IPS-18a (cell line): Measurements from ENCODE around the gene ATXN1.
"Not testable (repeated sequence)": the region's sequence is repeated elsewhere in the genome, so short reads cannot be mapped to it uniquely, and the experiment has no call there.

Experiments used
- H3K27ac ChIP-seq: one replicate; pipeline ENCODE4 v1.5.1; 2013; ENCODE audit warnings: low read length
- H3K27me3 ChIP-seq: one replicate; pipeline ENCODE4 v1.6.1; 2013; ENCODE audit warnings: mild to moderate bottlenecking, low read length; ENCODE audit not compliant: control insufficient read depth, insufficient read depth
- H3K36me3 ChIP-seq: one replicate; pipeline ENCODE4 v1.6.1; 2013; ENCODE audit warnings: low read depth, low read length; ENCODE audit not compliant: control insufficient read depth
- H3K4me1 ChIP-seq: one replicate; pipeline ENCODE4 v1.6.1; 2013; ENCODE audit warnings: low read depth, low read length; ENCODE audit not compliant: control insufficient read depth
- H3K4me3 ChIP-seq: one replicate; pipeline ENCODE4 v1.5.1; 2013; ENCODE audit warnings: low read length
- H3K9ac ChIP-seq: one replicate; pipeline ENCODE4 v1.6.1; 2013; ENCODE audit warnings: mild to moderate bottlenecking, low read length, moderate library complexity
- H3K9me3 ChIP-seq: one replicate; pipeline ENCODE4 v1.6.1; 2013; ENCODE audit warnings: low read depth, low read length; ENCODE audit not compliant: control insufficient read depth

ATXN1 gene

GRCh38 chr6:16623731-16624130 lies 137.5 kb downstream of the ATXN1 start:
- H3K4me1 ChIP-seq = no peaks in the 10 kb centered on the region
- no peak overlapping the region for H3K4me3 ChIP-seq
- H3K27ac ChIP-seq = no peak overlapping the region
- no peaks in the 10 kb centered on the region for H3K9me3 ChIP-seq
- H3K36me3 ChIP-seq = no peaks in the 10 kb centered on the region
- no peak overlapping the region for H3K9ac ChIP-seq
- H3K27me3 ChIP-seq = no peaks in the 10 kb centered on the region

DNA sequence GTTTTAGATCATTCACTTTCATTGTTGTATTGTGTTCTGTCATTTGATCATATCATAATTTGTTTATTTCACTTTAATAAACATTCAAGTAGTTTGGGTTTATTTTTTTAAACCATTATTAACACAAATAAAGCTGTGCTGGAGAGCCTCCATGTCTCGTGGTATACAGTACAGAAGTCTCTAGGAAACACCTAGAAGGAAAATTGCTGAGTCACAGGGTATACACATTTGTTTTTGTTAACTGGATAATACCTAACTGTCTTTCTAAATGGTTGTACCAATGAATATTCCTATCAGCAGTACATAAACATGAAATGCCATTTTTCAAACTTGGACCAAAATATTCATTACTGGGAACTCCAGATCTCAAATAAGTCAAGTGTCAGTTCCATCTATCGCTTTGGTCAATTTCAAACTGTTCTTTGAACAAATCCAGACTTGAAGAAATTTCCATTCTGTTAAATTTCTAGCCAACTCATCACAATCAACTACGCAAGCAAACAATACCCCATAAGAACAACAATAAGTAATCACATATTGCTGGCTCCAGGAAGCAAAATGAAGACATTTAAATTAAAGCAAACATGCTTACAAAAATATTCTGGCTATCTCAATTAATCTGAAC lies 138.1 kb downstream of the ATXN1 start:
- no peaks in the 10 kb centered on the region for H3K27me3 ChIP-seq
- H3K27ac ChIP-seq = no peak overlapping the region
- no peaks in the 10 kb centered on the region for H3K9me3 ChIP-seq
- no peak overlapping the region for H3K9ac ChIP-seq
- no peak overlapping the region for H3K4me3 ChIP-seq
- H3K4me1 ChIP-seq = no peaks in the 10 kb centered on the region
- no peaks in the 10 kb centered on the region for H3K36me3 ChIP-seq

GRCh38 chr6:16622193-16622592 lies 139.1 kb downstream of the ATXN1 start:
- H3K4me1 ChIP-seq = no peaks in the 10 kb centered on the region
- no peaks in the 10 kb centered on the region for H3K9me3 ChIP-seq
- no peak overlapping the region for H3K4me3 ChIP-seq
- H3K9ac ChIP-seq = no peak overlapping the region
- no peaks in the 10 kb centered on the region for H3K27me3 ChIP-seq
- H3K27ac ChIP-seq = no peak overlapping the region
- no peaks in the 10 kb centered on the region for H3K36me3 ChIP-seq

DNA sequence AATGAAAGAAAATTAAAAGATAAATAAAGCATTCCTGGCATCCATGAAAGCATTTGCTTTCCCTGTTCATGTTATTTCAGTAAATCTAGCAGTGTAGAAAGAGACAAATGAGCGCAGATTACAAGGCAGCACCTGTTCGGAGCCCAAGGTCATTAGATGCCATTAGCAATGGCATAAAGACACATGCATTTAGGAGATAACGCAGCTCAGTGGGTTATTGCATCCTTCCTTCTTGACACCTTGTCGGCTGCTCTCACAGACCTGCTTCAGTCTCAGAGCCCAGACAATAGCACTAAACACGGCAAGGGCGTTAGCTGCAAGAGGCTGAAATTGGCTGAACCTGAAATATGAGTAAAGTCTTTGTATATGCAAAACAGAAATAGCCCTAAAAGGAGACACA lies 140.3 kb downstream of the ATXN1 start:
- no peak overlapping the region for H3K9ac ChIP-seq
- no peaks in the 10 kb centered on the region for H3K36me3 ChIP-seq
- H3K27ac ChIP-seq = no peak overlapping the region

DNA sequence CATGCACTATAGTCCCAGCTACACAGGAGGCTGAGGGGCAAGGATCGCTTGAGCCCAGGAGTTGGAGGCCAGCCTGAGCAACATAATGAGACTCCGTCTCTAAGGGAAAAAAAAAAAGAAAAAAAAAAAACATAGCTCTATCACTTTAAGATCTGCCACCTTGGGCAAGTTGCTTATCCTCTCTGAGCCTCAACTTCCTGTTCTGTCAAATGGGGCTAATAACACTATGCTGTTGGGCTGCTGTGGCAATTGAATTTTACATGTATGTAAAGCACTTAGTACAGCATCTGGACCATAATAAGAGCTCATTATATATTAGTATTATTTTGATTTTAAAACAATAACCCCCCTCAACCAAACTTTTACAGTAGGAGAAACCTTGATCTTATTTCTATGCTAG lies 141.5 kb downstream of the ATXN1 start:
- no peak overlapping the region for H3K4me3 ChIP-seq
- no peak overlapping the region for H3K9ac ChIP-seq
- no peaks in the 10 kb centered on the region for H3K9me3 ChIP-seq
- H3K4me1 ChIP-seq = no peaks in the 10 kb centered on the region
- H3K36me3 ChIP-seq = no peaks in the 10 kb centered on the region
- H3K27me3 ChIP-seq = no peaks in the 10 kb centered on the region
- no peak overlapping the region for H3K27ac ChIP-seq

More for the DNA sequence above, 140.3 kb downstream of the ATXN1 start:
- Histone ChIP-seq H3K27me3 (no peaks in the 10 kb centered on the region), H3K4me1 (no peaks in the 10 kb centered on the region), H3K4me3 (no peak overlapping the region), H3K9me3 (no peaks in the 10 kb centered on the region)

GRCh38 chr6:16618962-16619361 lies 142.3 kb downstream of the ATXN1 start:
- no peaks in the 10 kb centered on the region for H3K9me3 ChIP-seq
- no peak overlapping the region for H3K27ac ChIP-seq
- no peak overlapping the region for H3K4me3 ChIP-seq
- no peaks in the 10 kb centered on the region for H3K27me3 ChIP-seq
- H3K36me3 ChIP-seq = no peaks in the 10 kb centered on the region
- no peak overlapping the region for H3K9ac ChIP-seq
- no peaks in the 10 kb centered on the region for H3K4me1 ChIP-seq

DNA sequence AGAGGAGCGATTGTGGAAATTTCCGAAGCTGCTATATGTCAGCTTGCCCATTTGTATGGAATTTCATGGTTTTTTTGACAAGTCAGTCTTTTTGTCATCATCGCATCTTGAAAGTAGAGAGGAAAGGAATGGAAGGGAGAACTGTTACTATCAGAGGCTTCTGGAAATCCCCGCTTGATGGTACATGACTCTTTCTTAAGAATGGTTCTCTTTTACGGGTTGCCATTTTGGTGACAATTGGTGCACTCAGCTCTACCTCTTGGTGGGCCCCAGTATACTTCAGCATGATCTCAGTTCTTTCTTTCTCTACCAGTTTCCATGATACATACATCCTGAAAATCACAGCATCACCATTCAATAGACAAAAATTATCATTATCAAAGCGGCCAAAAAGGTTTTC lies 146.0 kb downstream of the ATXN1 start:
- not testable (repeated sequence) for H3K27ac ChIP-seq, H3K9ac ChIP-seq, H3K4me3 ChIP-seq, H3K9me3 ChIP-seq, H3K36me3 ChIP-seq, H3K4me1 ChIP-seq, H3K27me3 ChIP-seq

DNA sequence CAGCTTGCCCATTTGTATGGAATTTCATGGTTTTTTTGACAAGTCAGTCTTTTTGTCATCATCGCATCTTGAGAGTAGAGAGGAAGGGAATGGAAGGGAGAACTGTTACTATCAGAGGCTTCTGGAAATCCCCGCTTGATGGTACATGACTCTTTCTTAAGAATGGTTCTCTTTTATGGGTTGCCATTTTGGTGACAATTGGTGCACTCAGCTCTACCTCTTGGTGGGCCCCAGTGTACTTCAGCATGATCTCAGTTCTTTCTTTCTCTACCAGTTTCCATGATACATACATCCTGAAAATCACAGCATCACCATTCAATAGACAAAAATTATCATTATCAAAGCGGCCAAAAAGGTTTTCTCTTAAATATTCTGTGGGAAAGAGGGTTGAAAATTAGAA lies 147.1 kb downstream of the ATXN1 start:
- not testable (repeated sequence) for H3K4me3 ChIP-seq, H3K27me3 ChIP-seq, H3K4me1 ChIP-seq, H3K36me3 ChIP-seq, H3K27ac ChIP-seq, H3K9me3 ChIP-seq, H3K9ac ChIP-seq

DNA sequence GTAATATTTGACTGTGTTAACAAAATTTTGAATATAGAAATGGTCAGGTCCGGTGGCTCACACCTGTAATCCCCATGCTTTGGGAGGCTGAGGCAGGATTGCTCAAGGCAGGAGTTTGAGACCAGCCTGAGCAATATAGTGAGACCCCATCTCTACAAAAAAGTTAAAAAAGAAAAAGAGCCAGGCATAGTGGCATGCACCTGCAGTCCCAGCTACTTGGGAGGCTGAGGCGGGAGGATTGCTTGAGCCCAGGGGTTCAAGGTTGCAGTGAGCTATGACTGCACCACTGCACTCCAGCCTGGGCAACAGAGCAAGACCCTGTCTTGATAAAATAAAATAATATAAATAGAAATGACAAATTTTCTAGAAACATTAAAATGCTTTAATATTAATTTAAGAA lies 147.8 kb downstream of the ATXN1 start:
- H3K27me3 ChIP-seq, H3K9ac ChIP-seq, H3K4me3 ChIP-seq, H3K27ac ChIP-seq, H3K4me1 ChIP-seq, H3K36me3 ChIP-seq, H3K9me3 ChIP-seq: not testable (repeated sequence)

GRCh38 chr6:16608444-16608843 lies 152.8 kb downstream of the ATXN1 start:
- Histone ChIP-seq H3K4me1 (no peaks in the 10 kb centered on the region), H3K36me3 (no peaks in the 10 kb centered on the region), H3K9ac (no peak overlapping the region), H3K27me3 (no peaks in the 10 kb centered on the region), H3K9me3 (no peaks in the 10 kb centered on the region), H3K4me3 (no peak overlapping the region), H3K27ac (no peak overlapping the region)

- no peaks in the 10 kb centered on the region for H3K9me3 ChIP-seq
- no peaks in the 10 kb centered on the region for H3K27me3 ChIP-seq
- no peak overlapping the region for H3K27ac ChIP-seq
- no peak overlapping the region for H3K4me3 ChIP-seq
- H3K36me3 ChIP-seq = no peaks in the 10 kb centered on the region
- H3K9ac ChIP-seq = no peak overlapping the region
- no peaks in the 10 kb centered on the region for H3K4me1 ChIP-seq
These were observed 159.2 kb downstream of the ATXN1 start for GRCh38 chr6:16602035-16602434.

DNA sequence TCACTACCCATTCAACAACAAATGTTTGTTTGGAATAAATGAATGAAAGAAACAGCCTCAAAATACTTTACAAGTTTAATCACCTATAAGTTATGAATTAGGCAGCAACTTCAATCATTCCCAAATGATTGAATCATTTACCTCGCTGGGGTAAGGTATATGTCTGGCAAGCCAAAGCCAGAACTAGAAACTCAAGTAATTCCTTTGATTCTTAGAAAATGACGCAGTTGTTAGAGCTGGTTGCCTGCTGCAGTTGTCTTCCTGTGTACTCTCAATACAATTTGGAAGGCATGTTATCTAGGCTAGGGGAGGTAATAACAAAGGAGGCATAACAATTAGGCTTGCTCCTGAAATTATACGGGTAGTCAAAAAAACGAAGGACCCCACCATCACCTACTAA lies 160.6 kb downstream of the ATXN1 start:
- Histone ChIP-seq H3K27ac (no peak overlapping the region), H3K27me3 (no peaks in the 10 kb centered on the region), H3K4me1 (no peaks in the 10 kb centered on the region), H3K4me3 (no peak overlapping the region), H3K9ac (no peak overlapping the region), H3K36me3 (no peaks in the 10 kb centered on the region), H3K9me3 (no peaks in the 10 kb centered on the region)
